Peyer's patch (tissue), 4 donors: ENCODE results near the gene PRKAR1B. TPM values are rescaled to one million over a fixed set of nuclear protein-coding genes. Genes with fewer than 3 reads are reported as not detected.

ENCODE experiments used
- DNase-seq, 3 donors: peaks; one replicate each; pipeline ENCODE4 v3.0.0-alpha.2; 2017 to 2019
- H3K27ac ChIP-seq, 4 donors: fragments of 200-600 bp; sonication (generic); one replicate each; pipeline ENCODE4 v1.5.1; 2016 to 2019
- H3K27me3 ChIP-seq, 2 donors: fragments of 200-600 bp; sonication (generic); one replicate each; pipeline ENCODE4 v1.5.1; 2019
- H3K36me3 ChIP-seq, 3 donors: fragments of 200-600 bp; sonication (generic); one replicate each; pipeline ENCODE4 v1.5.1; 2016 to 2019
- H3K4me1 ChIP-seq, 4 donors: fragments of 200-600 bp; sonication (generic); one replicate each; pipeline ENCODE4 v1.5.1; 2016 to 2019
- H3K4me3 ChIP-seq, 4 donors: fragments of 200-600 bp; sonication (generic); 1 replicate in 3 of 4; 2 replicates in 1 of 4; pipeline ENCODE4 v1.5.1; 2016 to 2019; ENCODE audit warnings: mild to moderate bottlenecking in 1 of 4
- H3K9me3 ChIP-seq, 4 donors: fragments of 200-600 bp; sonication (generic); one replicate each; pipeline ENCODE4 v1.5.1; 2016 to 2019; ENCODE audit warnings: mild to moderate bottlenecking in 1 of 4
- POLR2A ChIP-seq, 2 donors: fragments of 450-650 bp; IDR thresholded peaks; one replicate each; pipeline ENCODE4 v1.5.1; 2017; ENCODE audit warnings: antibody characterized with exemption in 2 of 2, mild to moderate bottlenecking in 2 of 2, moderate library complexity in 2 of 2
- total RNA-seq, 4 donors: library from RNA; depleted of rRNA; stranded (reverse); fragments of >200 nt; gene quantifications; one replicate each; pipeline ENCODE4 v1.1.0, GENCODE V29; 2016
- TF ChIP-seq, protein P1 (sequence below), 6 experiments: fragments of 450-650 bp in 4 of 6; fragments of 200-600 bp in 2 of 6; sonication (generic) in 1 of 6; IDR thresholded peaks; one replicate each; pipeline ENCODE4 v1.5.1; 2017 to 2019; ENCODE audit warnings: antibody characterized with exemption in 6 of 6, mild to moderate bottlenecking in 3 of 6, moderate library complexity in 1 of 6

PRKAR1B gene
- total RNA-seq, 4 donors from 2014 or later, result 13.0 to 42.9 (median 17.0) TPM

- Histone ChIP-seq H3K4me3 (no peak overlapping the region), H3K27ac (peak overlapping the region in 2 of 4 donors; percentile 67 to 88), H3K27me3 (no peaks in the 10 kb centered on the region), H3K4me1 (peaks cover 0 to 26% (median 3%) of the 10 kb centered on the region in 4 donors), H3K36me3 (peaks cover 0 to 49% (median 0%) of the 10 kb centered on the region in 3 donors), H3K9me3 (no peaks in the 10 kb centered on the region)
- DNase-seq, result no peak
- TF ChIP-seq, protein P1, sequence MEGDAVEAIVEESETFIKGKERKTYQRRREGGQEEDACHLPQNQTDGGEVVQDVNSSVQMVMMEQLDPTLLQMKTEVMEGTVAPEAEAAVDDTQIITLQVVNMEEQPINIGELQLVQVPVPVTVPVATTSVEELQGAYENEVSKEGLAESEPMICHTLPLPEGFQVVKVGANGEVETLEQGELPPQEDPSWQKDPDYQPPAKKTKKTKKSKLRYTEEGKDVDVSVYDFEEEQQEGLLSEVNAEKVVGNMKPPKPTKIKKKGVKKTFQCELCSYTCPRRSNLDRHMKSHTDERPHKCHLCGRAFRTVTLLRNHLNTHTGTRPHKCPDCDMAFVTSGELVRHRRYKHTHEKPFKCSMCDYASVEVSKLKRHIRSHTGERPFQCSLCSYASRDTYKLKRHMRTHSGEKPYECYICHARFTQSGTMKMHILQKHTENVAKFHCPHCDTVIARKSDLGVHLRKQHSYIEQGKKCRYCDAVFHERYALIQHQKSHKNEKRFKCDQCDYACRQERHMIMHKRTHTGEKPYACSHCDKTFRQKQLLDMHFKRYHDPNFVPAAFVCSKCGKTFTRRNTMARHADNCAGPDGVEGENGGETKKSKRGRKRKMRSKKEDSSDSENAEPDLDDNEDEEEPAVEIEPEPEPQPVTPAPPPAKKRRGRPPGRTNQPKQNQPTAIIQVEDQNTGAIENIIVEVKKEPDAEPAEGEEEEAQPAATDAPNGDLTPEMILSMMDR (IDR thresholded peaks at IDR 0.05), result no peak
- TF ChIP-seq POLR2A (IDR thresholded peaks at IDR 0.05), result no peak
Observed at GRCh38 chr7:772392-772791, 45.3 kb upstream of the PRKAR1B start.

GRCh38 chr7:772005-772294 is 44.9 kb upstream of the PRKAR1B start:
- no peak overlapping the region for H3K4me3 ChIP-seq
- peak overlapping the region in 2 of 4 donors; percentile 67 to 88 for H3K27ac ChIP-seq
- TF ChIP-seq, protein P1 (IDR thresholded peaks at IDR 0.05), result no peak
- no peak for TF ChIP-seq POLR2A (IDR thresholded peaks at IDR 0.05)
- H3K27me3 ChIP-seq, result no peaks in the 10 kb centered on the region
- no peaks in the 10 kb centered on the region for H3K9me3 ChIP-seq
- peaks cover 0 to 44% (median 0%) of the 10 kb centered on the region in 3 donors for H3K36me3 ChIP-seq
- peaks cover 0 to 26% (median 3%) of the 10 kb centered on the region in 4 donors for H3K4me1 ChIP-seq
- no peak for DNase-seq

DNA sequence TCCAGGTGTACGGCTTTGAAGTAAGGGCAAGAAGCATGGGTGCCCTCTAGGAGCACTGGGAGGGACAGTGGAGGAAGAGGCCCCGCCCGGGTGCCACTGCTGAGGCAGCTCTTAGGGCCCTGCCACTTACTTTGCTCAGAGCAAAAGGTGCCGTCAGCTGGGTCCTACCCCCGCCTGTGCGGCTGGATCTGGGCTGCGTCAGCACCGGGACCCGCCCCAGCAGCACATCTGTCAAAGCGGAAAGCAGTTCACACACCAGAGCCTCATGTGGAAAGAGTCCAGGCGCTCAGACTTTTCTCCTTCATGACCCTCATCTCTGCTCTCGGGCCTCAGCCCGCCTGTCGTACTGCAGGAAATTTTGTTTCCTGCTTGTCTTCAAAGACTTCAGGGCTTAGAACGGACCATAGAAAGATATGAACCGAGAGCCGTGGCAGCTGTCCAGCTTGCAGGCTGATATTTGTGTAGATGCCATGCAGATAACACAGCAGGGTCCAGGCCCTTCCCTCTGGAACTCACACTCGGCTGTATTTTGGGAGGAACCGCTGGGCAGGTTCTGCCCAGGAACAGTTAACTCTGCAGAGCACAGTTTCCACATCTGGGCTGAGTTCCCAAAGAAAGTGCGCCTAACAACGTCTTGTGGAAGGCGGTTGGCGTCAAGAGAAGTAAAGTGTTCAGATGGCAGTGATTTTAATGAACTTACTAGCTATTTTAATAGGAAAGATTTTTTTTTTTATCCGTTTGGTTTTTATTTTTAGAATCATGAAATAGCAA is 44.3 kb upstream of the PRKAR1B start:
- peak in 2 of 3 donors; percentile 71 to 76 for DNase-seq
- Histone ChIP-seq H3K27me3 (no peaks in the 10 kb centered on the region), H3K4me3 (no peak overlapping the region), H3K36me3 (peaks cover 0 to 39% (median 0%) of the 10 kb centered on the region in 3 donors), H3K9me3 (no peaks in the 10 kb centered on the region), H3K4me1 (peaks cover 0 to 26% (median 3%) of the 10 kb centered on the region in 4 donors), H3K27ac (peak overlapping the region in 3 of 4 donors; percentile 27 to 88 (median 67))
- TF ChIP-seq, protein P1 (IDR thresholded peaks at IDR 0.05), result no peak
- TF ChIP-seq POLR2A (IDR thresholded peaks at IDR 0.05), result no peak

- H3K27ac ChIP-seq, result peak overlapping the region in 3 of 4 donors; percentile 27 to 88 (median 67)
- H3K4me1 ChIP-seq, result peaks cover 0 to 26% (median 3%) of the 10 kb centered on the region in 4 donors
- H3K4me3 ChIP-seq, result no peak overlapping the region
- DNase-seq, result no peak
- H3K27me3 ChIP-seq, result no peaks in the 10 kb centered on the region
- H3K9me3 ChIP-seq, result no peaks in the 10 kb centered on the region
- H3K36me3 ChIP-seq, result peaks cover 0 to 33% (median 0%) of the 10 kb centered on the region in 3 donors
- TF ChIP-seq, protein P1 (IDR thresholded peaks at IDR 0.05), result no peak
- TF ChIP-seq POLR2A (IDR thresholded peaks at IDR 0.05), result no peak
Observed at GRCh38 chr7:770741-771166, 43.7 kb upstream of the PRKAR1B start.

DNA sequence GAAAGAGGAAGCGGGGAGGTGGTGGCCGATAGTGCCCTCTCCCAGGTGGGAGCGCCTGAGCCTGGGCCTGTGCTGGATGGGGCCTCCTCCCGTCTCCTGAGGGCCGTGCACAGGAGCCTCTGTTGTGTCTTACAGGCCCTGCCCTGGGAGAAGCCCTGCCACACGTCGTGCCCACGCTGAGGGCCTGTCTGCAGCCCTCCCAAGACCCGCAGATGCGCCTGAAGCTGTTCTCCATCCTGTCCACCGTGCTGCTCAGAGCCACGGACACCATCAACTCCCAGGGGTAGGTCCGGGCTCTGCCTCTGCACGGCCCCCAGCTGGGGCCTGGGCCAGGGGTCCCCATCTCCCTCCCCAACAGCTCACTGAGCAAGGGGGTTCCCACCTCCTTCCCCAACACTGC is 43.3 kb upstream of the PRKAR1B start:
- no peak for TF ChIP-seq POLR2A (IDR thresholded peaks at IDR 0.05)
- TF ChIP-seq, protein P1 (IDR thresholded peaks at IDR 0.05), result no peak
- Histone ChIP-seq H3K9me3 (no peaks in the 10 kb centered on the region), H3K4me1 (peaks cover 0 to 26% (median 3%) of the 10 kb centered on the region in 4 donors), H3K27ac (peak overlapping the region in 2 of 4 donors; percentile 67 to 88), H3K4me3 (no peak overlapping the region), H3K27me3 (no peaks in the 10 kb centered on the region), H3K36me3 (peaks cover 0 to 32% (median 0%) of the 10 kb centered on the region in 3 donors)
- no peak for DNase-seq
